ENCODE measurements around the gene GLB1L3. TPM values are rescaled to one million over a fixed set of nuclear protein-coding genes. Genes with fewer than 3 reads are reported as not detected.

GLB1L3 gene, protein sequence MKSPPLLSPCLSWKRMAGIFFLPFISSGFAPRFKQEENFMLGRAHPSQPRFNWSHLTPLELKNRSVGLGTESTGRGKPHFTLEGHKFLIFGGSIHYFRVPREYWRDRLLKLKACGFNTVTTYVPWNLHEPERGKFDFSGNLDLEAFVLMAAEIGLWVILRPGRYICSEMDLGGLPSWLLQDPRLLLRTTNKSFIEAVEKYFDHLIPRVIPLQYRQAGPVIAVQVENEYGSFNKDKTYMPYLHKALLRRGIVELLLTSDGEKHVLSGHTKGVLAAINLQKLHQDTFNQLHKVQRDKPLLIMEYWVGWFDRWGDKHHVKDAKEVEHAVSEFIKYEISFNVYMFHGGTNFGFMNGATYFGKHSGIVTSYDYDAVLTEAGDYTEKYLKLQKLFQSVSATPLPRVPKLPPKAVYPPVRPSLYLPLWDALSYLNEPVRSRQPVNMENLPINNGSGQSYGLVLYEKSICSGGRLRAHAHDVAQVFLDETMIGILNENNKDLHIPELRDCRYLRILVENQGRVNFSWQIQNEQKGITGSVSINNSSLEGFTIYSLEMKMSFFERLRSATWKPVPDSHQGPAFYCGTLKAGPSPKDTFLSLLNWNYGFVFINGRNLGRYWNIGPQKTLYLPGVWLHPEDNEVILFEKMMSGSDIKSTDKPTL
- total RNA-seq (0.11 TPM), polyA plus RNA-seq (0.13 TPM)

- no peak within 1 kb of the TSS for H3K27ac ChIP-seq (ENCODE audit: low read depth)
- WGBS = 1% methylated on average over 68 of the region's 68 CpGs
- DNase-seq (ENCODE audit: extremely low spot score) = no peak
These were observed at the start of gene GLB1L3 for GRCh38 chr11:134275534-134276395. Gene GLB1L3, plus strand, starts transcription at chr11:134276379. Its CDS starts 362 bp downstream, at chr11:134276741.

DNA sequence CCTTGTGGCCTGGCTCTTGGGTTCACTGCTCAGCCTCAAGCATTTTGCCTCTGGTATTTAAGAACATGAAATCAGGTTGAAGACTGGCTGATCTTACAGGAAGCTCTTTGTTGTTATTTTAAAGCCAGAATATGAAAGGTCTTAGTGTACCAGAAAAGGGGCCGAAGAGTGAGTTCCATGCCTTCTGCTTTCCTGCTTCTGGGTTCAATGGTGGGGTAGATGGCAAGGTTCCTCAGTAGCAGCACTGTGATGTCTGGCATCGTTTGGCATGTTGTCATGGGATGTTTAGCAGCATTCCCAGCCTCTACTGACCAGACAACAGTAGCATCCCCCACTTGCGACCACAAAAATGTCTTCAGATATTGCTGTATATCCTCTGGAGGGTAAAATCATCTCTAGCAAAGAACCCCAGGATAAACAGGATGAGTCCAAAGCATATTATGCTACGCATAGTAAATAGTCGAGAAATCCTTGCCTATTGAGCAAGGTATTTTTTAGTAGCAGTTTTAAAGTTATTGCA, 49.3 kb upstream of the GLB1L3 start:
- WGBS = 89% methylated on average over 5 of the region's 5 CpGs
- no peak overlapping the region for H3K4me3 ChIP-seq (ENCODE audit: low read depth, low read length)
- no peak for DNase-seq (ENCODE audit: extremely low spot score)
- H3K4me1 ChIP-seq (ENCODE audit: insufficient read depth) = no peaks in the 10 kb centered on the region
- H3K36me3 ChIP-seq (ENCODE audit: insufficient read depth) = no peaks in the 10 kb centered on the region
- H3K27ac ChIP-seq (ENCODE audit: low read depth) = no peak overlapping the region

More at GRCh38 chr11:134275534-134276395, at the start of gene GLB1L3:
- H3K4me1 ChIP-seq (ENCODE audit: insufficient read depth) = peaks cover 4% of the 10 kb centered on the region
- no peaks in the 10 kb centered on the region for H3K36me3 ChIP-seq (ENCODE audit: insufficient read depth)
- peak within 1 kb of the TSS; percentile 43 for H3K4me3 ChIP-seq (ENCODE audit: low read depth, low read length)

DNA sequence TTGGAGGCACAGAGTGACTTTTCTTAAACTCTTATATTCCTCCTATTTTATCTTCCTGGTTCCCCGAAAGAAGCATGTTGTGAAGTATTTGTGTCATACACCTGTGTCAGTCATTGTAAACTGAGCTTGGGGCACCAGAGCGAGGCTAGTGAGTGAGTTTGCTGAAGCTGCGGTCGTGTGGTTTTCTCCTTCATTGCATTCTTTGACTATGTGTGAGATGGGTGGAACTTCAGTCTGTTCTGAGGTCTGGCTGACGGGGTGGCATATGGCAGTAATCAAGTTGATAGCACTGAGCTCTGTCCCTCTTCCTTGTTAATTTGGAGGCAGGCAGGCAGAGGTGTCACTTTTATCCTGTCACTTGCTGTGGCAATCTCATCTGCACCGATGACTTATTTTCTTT, 47.6 kb upstream of the GLB1L3 start:
- Histone ChIP-seq H3K27ac (ENCODE audit: low read depth) (no peak overlapping the region), H3K36me3 (ENCODE audit: insufficient read depth) (no peaks in the 10 kb centered on the region), H3K4me1 (ENCODE audit: insufficient read depth) (no peaks in the 10 kb centered on the region), H3K4me3 (ENCODE audit: low read depth, low read length) (no peak overlapping the region)
- 76% methylated on average over 6 of the region's 6 CpGs for WGBS
- DNase-seq (ENCODE audit: extremely low spot score) = no peak

DNA sequence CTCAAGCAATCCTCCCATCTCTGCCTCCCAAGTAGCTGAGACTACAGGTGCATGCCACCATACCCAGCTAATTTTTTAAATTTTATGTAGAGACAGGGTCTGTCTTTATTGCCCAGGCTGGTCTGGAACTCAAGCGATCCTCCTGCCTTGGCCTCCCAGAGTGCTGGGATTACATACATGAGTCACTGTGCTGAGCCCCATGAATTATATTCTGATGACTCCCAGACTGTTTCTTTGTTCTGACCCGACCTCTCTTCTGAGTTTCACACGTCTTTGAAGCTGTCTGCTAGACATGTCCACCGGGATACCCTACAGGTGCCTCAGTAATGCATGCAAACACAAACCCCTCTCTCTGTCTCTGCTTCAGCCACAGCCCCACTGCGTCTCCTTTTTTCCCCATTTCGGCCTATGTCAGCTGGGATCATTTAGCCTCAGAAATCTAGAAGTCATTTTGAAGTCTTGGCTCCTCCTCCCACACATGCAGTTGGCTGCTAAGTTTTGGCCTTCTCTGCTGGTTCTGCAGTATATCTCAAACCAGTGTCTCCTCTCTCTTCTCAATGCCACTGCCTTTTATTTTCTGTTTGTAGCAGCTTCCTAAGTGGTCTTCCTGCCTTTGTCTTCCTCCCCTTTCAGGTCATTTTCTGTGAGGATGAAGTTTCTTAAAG, 46.9 kb upstream of the GLB1L3 start:
- Histone ChIP-seq H3K36me3 (ENCODE audit: insufficient read depth) (no peaks in the 10 kb centered on the region), H3K27ac (ENCODE audit: low read depth) (no peak overlapping the region), H3K4me1 (ENCODE audit: insufficient read depth) (no peaks in the 10 kb centered on the region), H3K4me3 (ENCODE audit: low read depth, low read length) (no peak overlapping the region)
- WGBS = 78% methylated on average over 6 of the region's 6 CpGs
- DNase-seq (ENCODE audit: extremely low spot score) = no peak

GRCh38 chr11:134230339-134230738, 45.8 kb upstream of the GLB1L3 start:
- H3K36me3 ChIP-seq (ENCODE audit: insufficient read depth) = no peaks in the 10 kb centered on the region
- no peaks in the 10 kb centered on the region for H3K4me1 ChIP-seq (ENCODE audit: insufficient read depth)
- H3K4me3 ChIP-seq (ENCODE audit: low read depth, low read length) = no peak overlapping the region
- 80% methylated on average over 4 of the region's 4 CpGs for WGBS
- no peak overlapping the region for H3K27ac ChIP-seq (ENCODE audit: low read depth)
- DNase-seq (ENCODE audit: extremely low spot score) = no peak

- DNase-seq (ENCODE audit: extremely low spot score) = no peak
- Histone ChIP-seq H3K4me1 (ENCODE audit: insufficient read depth) (no peaks in the 10 kb centered on the region), H3K27ac (ENCODE audit: low read depth) (no peak overlapping the region), H3K4me3 (ENCODE audit: low read depth, low read length) (no peak overlapping the region), H3K36me3 (ENCODE audit: insufficient read depth) (no peaks in the 10 kb centered on the region)
- WGBS = 75% methylated on average over 10 of the region's 10 CpGs
These were observed 44.1 kb upstream of the GLB1L3 start for GRCh38 chr11:134231958-134232659.

DNA sequence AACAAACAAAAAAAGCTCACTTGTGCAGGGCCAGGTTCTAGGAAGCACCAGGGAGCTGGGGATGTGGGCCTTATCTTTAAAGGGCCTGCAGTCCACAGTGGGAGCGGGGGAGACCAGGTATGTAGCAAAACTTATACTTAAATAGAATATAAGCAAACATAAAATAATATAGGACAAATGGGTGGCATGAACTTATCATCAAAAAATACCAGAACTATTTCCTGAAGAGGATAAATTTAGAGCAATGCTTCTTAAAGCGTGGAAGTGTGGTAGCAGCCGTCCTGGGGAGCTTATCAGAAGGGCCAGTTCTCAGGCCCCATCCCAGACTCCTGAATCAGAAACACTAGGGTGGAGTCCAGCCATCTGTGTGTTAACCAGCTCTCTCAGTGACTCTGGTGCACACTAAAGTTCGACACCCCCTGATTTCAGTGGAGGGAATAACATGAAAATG, 42.4 kb upstream of the GLB1L3 start:
- whole genome bisulfite sequencing = 91% methylated on average over 4 of the region's 4 CpGs
- Histone ChIP-seq H3K36me3 (ENCODE audit: insufficient read depth) (no peaks in the 10 kb centered on the region), H3K4me3 (ENCODE audit: low read depth, low read length) (no peak overlapping the region), H3K4me1 (ENCODE audit: insufficient read depth) (no peaks in the 10 kb centered on the region), H3K27ac (ENCODE audit: low read depth) (no peak overlapping the region)
- DNase-seq (ENCODE audit: extremely low spot score) = no peak

- 85% methylated on average over 3 of the region's 3 CpGs for WGBS
- no peak for DNase-seq (ENCODE audit: extremely low spot score)
- no peak overlapping the region for H3K27ac ChIP-seq (ENCODE audit: low read depth)
- H3K36me3 ChIP-seq (ENCODE audit: insufficient read depth) = peaks cover 2% of the 10 kb centered on the region
- no peak overlapping the region for H3K4me3 ChIP-seq (ENCODE audit: low read depth, low read length)
- no peaks in the 10 kb centered on the region for H3K4me1 ChIP-seq (ENCODE audit: insufficient read depth)
These were observed 40.8 kb upstream of the GLB1L3 start for GRCh38 chr11:134235399-134235798.

GRCh38 chr11:134236834-134237556, 39.2 kb upstream of the GLB1L3 start:
- H3K4me1 ChIP-seq (ENCODE audit: insufficient read depth) = no peaks in the 10 kb centered on the region
- 85% methylated on average over 7 of the region's 7 CpGs for WGBS
- peaks cover 2% of the 10 kb centered on the region for H3K36me3 ChIP-seq (ENCODE audit: insufficient read depth)
- DNase-seq (ENCODE audit: extremely low spot score) = no peak
- no peak overlapping the region for H3K27ac ChIP-seq (ENCODE audit: low read depth)
- H3K4me3 ChIP-seq (ENCODE audit: low read depth, low read length) = no peak overlapping the region

DNA sequence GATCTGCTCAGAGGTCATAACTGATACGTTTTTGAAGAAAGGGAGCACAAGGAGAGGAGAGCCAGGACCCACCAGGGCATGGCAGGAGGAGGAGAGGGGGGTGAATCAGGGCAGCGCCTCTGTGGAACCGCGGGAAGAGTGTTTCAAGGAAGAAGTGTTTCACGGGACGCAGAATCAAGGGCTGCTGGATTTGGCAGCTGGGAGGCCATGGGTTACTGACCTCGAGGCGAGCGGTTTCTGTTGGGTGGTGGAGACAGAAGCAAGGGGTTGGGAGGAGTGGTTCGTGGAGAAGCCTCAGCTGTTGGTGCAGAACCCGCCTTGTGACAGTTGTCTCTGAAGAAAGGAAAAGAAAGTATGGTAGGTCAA, 38.6 kb upstream of the GLB1L3 start:
- no peak for DNase-seq (ENCODE audit: extremely low spot score)
- Histone ChIP-seq H3K4me1 (ENCODE audit: insufficient read depth) (no peaks in the 10 kb centered on the region), H3K36me3 (ENCODE audit: insufficient read depth) (peaks cover 2% of the 10 kb centered on the region), H3K4me3 (ENCODE audit: low read depth, low read length) (no peak overlapping the region), H3K27ac (ENCODE audit: low read depth) (no peak overlapping the region)
- WGBS = 80% methylated on average over 11 of the region's 11 CpGs

- 94% methylated on average over 5 of the region's 5 CpGs for WGBS
- no peak overlapping the region for H3K4me3 ChIP-seq (ENCODE audit: low read depth, low read length)
- no peaks in the 10 kb centered on the region for H3K4me1 ChIP-seq (ENCODE audit: insufficient read depth)
- H3K27ac ChIP-seq (ENCODE audit: low read depth) = no peak overlapping the region
- peaks cover 5% of the 10 kb centered on the region for H3K36me3 ChIP-seq (ENCODE audit: insufficient read depth)
- DNase-seq (ENCODE audit: extremely low spot score) = no peak
These were observed 37.2 kb upstream of the GLB1L3 start for GRCh38 chr11:134238956-134239355.

- no peak overlapping the region for H3K27ac ChIP-seq (ENCODE audit: low read depth)
- H3K36me3 ChIP-seq (ENCODE audit: insufficient read depth) = peaks cover 5% of the 10 kb centered on the region
- H3K4me1 ChIP-seq (ENCODE audit: insufficient read depth) = no peaks in the 10 kb centered on the region
- no peak for DNase-seq (ENCODE audit: extremely low spot score)
- 71% methylated on average over 6 of the region's 6 CpGs for WGBS
- H3K4me3 ChIP-seq (ENCODE audit: low read depth, low read length) = no peak overlapping the region
These were observed 35.6 kb upstream of the GLB1L3 start for GRCh38 chr11:134240592-134240991.

All from urinary bladder (tissue), 4 donors.